GM19324 (cell line): ENCODE measurements around the gene MITF.
"Not testable (repeated sequence)": the region's sequence is repeated elsewhere in the genome, so short reads cannot be mapped to it uniquely, and the experiment has no call there.

Experiments used
- ATAC-seq: cut with Tn5 transposase; IDR thresholded peaks from one replicate; pipeline ENCODE4 v1.9.1; 2021; ENCODE audit warnings: mild to moderate bottlenecking, moderate library complexity; ENCODE audit not compliant: unreplicated experiment, low FRiP score

The MITF gene

DNA sequence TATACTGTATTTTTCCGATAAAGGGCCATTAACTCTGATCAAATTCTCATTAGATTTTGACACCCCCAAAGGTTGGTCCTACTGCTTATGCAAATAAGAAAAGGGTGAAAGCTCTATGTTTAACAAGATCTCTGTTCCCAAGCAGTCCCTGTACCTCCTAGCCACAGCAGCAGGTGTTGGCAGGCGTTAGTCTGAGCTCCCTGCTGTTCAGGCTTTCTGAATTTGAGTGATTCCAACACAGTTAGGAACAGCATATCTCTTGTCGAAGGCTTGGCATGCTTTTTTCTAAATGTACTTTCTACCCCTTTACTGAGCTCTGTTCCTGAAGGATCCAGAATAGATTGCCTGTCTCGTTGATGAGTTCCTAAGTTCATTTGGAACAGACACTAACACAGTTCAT is 42.3 kb downstream of the MITF start:
- no peak for ATAC-seq

DNA sequence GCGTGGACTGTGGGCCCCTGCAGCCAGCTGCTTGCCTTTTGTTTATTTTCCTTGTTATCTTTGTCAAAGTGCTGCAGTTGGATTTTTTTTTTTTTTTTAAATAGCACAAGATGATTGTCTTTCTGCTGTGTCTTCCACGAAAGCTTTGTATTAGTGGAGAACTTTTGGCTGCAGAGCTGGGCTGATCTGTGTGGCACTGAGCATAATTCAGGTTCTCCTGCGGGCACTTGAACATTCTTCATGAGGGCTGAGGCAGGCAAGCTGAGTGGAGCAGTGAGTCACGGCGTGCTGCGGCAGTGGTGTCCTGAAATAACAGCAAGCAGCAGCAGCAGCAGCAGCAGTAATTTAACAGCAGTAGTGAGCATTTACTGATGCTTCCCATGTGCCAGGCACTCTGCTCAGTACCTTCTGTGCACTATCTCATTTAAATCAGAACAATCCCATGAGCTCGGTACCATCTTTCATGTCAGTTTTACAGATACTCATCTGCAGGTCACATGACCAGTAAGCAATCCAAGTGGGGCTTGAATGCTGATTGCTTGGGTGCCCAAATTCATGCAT is 45.8 kb downstream of the MITF start:
- no peak for ATAC-seq

DNA sequence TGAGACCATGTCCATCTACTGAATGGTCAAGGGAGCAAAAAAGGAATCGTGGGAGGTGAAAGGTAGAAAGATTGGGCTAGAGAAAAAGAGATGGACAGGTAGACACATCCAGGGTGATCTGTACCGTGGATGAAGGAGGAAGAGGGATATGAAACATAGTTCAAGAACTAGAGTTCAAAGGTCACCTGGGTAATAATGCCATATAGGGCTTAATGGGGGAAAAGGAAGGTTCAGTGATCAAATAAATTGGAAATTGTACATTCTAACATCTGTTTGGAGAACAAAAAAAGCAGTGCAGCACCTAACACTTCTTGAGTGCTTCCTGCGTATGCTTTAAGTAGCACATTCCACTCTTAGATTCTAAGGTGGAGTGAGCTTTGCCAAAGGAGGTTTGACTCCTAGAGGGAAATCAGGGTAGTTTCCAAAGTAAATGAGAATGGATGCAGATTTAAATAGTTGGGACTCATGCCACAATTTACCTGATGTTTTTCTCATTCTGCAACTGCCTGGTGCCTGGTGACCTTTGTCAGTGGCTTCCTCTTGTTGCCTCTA is 46.6 kb downstream of the MITF start:
- no peak for ATAC-seq

DNA sequence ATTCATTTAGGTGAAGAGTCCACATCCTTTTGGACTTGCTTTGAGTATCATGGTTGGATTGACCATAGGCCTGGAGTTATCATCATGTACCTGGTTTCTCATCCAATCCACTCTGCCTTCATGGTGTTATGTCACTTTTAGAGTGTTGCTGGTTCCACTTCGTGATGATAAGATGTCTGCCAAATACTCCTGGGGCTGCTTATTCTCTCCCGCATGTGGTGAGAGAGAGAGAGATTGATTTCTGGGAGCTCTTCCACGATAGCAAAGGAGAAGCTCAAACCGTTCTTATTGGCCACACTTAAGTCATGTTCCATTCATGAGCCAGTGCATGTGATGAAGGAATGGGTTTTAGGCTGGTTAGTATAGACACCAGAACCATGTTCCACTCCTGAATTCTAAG is 47.6 kb downstream of the MITF start:
- no peak for ATAC-seq

DNA sequence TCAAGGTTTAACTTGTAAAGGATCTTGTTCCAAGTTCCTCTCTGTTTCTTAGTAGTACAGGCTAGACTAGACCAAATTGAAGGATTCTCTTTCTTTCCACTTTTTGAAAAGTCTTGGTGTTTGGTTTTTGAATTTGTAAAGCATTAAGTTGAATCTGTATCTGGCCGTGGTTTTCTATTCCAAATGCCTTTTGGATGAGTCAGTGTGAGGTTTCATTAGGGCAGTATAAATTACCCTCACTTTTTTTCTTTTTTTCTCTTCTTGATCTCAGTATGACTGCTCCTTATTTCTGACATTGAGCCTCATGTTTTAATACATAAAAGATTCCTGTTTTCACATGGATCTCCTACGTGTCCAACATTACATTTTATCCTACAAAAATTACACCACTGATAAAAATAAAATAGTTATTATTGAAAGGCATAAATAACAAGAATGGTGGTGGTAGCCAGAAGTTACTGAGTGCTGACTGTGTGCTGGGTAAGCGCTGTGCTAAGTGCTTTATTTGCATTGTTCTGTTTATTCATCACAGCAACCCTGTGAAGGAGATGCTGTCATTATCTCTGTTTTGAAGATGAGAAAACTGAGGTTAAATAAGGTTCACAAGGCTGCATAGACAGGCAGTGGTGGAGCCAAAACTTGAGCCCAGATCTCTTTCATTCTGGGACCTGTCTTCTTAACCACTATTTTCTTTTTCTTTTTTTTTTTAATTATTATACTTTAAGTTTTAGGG is 48.3 kb downstream of the MITF start:
- ATAC-seq, result no peak

DNA sequence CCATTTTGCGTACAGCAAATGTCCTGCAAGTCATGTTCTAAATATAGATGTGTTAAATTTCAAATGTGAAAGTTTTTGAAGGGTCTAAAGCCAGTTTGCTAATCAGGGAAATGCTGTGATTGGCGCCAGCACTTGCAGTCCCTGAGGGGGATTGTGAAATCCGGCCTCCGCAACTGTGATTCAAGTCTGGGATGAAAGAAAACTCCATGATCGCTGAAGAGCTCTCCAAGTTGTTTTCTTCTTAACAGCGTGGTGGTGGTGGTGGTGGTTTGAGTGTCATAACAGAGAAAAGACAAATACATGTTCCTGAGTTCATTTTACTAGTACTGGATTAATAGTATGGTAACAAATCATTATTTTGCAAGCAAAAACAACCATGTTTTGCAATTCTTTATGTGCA is 51.8 kb downstream of the MITF start:
- no peak for ATAC-seq

DNA sequence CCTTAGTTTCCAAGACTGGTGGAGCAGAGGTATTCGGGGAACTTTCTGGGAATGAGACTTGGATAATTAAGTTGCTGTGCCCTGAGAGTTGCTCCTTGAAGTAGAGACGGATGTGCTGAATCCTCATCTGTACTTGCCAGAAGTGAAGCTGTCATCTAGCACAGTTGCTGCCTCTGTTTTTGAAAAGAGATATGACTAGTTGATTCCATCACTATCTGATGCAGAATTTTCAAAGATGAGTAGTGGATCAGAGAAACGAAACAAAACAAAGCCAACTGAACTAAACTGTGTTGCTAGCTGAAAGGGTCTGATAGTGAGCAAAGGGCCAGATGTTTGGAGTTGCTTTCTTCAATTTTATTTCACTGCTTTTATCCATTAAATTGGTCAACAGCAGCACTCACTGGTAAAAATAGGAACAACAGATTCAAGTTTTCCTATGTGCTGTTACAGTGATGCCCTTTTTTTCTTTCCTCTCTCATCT is 52.7 kb downstream of the MITF start:
- ATAC-seq, result no peak

DNA sequence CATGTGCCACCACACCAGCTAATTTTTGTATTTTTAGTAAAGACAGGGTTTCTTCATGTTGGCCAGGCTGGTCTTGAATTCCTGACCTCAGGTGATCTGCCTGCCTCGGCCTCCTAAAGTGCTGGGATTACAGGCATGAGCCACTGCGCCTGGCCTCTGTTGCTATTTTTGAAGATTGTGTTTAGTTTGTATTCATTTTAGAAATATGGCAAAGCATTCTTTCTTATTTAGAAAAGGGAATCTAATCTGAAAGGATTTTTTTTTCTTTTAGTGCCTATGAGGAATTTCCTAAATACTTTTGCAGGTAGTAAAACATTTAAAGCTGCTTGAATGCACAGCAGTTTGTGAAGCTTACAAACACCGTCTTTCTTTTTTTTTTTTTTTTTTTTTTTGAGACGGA is 56.9 kb downstream of the MITF start:
- ATAC-seq, result not testable (repeated sequence)

DNA sequence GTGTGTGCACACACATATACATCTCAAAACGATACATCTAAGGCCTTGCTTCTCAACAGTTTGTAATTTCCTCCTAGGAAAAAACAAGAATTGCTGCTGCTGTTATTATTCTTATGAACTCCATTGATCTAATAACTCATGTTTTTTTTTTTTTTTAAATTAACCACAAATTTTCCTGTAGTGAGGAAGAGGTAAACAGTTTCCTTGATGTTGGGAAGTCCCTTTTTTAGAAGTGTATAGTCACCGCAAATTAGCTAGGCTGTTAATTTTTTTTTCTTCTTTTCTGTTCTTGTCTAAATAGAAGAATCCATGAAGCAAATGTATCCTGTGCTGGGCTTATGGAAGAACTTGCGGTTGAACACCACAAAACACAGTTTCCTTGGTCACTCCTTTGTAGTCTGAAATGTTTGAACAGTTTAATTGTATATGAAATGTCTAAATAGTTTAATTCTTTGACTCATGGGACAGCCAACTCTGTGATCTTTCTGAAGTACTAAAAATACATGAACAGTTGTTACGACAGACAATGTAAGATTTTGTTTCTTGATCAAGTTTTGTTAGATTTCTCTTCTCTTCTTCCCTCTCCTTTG is 64.5 kb downstream of the MITF start:
- no peak for ATAC-seq

DNA sequence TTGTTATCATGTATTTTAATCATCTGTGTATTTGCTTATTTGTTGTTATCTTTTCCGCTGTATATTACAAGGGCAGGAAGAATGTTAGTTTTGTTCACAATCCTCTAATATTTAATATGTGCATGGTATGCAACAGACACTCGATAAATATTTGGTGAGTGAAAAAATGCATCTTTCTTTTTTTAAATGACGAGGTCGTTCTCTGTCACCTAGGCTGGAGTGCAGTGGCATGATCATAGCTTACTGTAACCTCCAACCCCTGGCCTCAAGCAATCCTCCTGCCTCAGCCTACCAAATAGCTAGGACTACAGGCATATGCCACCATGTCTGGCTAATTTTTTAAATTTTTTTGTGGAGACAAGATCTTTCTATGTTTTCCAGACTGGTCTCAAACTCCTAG is 66.2 kb downstream of the MITF start:
- no peak for ATAC-seq

DNA sequence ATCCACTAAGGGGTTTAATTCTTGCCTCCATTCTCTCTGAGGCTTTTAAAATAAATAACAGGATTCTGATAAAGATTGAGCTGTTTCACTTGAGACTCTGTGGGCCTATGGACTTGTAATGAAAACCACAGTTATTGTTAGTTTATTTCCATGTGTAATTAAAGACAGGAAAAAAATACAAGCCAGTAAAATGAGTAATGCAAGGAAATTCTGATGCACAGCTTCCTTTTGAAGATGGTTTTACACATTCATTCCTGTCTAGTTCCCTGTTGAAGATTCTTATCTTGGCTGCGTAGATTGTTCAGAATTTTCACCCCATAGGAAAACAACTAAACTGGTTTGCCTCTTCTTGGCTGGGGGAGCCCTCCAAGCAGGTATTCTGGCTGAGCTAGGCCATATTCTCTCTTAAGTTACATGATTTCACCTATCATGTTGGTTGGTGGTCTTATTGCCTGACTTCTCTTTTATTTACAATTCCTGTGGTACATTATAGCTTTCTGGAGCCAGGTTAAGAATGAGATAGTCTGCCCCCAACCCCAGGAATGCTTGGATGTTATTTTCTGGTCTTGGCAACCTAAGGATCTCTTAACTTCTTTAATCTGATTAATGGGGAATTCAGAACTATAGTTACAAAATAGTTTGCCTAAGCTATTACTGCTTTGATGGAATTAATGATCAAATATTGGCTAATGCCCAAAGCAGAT is 67.6 kb downstream of the MITF start:
- ATAC-seq, result no peak

DNA sequence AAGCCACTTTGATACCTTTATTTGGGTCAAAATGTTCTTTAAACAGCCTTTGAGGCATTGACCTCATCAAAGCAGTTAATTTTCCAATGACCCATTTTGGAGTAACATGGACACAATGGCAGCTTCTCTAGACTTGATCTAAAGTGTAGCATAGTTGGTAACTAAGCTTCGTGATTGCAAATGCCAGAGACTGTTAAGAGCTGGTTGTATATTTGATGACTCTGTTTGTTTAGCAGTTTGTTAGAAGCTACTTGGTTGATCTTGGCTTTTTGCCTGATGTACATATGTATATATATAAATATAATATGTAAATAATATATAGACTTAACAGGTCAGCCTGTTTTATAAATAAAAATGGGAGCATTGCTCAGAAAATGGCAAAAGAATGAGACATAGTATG is 68.4 kb downstream of the MITF start:
- no peak for ATAC-seq

DNA sequence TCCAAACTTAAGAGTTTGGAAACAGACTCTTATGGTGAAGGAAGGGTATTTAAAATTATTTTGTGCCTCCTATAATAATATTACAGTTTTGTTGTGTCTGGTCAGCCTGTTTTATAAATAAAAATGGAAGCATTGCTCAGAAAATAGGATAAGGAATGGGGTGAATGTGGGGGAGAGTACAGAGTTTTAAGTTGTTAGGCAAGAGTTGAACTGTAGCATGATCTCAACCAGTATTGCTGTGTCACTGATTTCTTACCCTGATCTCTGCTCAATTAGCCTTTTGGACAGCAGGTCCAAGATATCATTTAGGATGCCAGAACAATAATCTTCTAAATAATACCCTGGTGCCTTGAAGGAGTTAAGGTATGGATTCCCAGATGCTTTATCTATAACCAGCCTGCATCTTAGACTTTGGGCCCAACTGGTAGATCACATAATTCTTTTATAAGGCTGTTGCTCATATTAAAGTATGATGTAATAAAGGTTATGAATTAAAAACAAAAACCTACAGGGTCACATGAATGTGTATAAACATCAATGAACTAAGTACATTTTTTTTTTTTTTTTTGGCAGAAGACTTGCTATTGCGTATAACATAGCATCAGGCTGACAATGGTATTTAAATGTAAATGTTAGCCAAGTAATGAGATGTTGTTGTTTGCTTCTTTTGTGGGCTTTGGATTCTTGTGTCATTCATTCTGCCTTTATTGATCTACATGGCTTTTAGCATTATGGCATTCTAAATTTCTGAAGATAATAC is 70.0 kb downstream of the MITF start:
- no peak for ATAC-seq

DNA sequence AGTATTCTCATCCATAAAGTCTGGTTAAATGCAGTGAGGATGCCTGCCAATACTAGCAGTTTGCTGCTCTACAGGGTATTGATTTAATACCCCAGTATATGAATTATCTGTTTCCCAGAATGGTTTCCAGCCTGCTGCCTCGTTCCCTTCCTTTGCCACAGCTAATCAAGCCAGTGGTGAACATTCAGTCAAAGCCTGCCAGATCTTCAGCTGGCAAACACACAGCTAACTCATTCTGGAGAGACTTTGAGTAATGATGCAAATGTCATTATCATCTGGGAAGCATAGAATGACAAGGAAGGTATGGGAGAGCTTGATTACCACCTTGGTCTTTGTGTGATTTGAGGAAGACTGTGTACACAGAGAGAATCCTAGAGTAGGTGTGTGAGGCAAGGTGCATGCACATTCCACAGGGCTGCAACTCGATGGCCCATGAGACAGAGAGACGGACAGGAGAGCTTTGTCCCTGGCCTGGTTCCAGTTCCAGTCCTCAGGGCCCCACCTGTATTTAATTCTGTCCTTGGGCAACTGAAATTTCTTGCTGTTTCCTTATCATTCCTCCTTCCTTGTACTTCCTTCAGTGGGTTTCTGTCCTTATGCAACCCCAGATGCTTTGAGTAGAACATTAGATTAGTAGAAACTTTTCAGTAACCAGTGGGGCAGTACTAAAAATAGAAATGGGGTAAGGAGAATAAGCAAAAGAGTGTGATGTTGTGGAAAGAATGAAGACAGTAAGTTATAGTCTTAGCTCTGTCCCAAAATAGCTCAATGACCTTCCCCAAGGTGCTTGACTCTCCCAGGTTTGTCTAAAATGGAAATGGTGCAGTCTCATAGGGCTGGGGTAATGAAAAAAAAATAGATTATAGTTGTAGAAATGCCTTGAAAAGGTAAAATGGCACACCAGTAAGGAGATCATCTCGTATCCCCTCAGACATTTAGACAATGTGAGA is 72.5 kb downstream of the MITF start:
- ATAC-seq, result no peak

DNA sequence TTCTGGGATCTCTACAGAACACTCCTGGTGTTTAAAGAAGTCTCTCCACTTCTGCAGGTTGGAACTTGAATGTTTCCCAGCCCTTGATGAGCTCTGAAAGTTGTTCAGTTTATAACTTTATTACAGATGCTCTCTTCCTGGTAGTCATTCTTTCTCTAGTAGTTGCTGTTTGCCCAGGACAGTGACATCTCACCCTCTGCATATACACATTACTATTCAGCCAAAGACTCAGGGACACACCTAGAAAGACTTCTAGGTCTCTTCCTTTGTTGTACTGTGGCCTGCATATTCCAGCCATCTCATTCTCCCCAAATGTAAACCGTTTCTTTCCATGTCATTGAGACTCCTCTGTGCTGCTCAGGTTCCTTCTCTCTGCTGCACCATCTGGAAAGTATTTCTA is 76.7 kb downstream of the MITF start:
- no peak for ATAC-seq

DNA sequence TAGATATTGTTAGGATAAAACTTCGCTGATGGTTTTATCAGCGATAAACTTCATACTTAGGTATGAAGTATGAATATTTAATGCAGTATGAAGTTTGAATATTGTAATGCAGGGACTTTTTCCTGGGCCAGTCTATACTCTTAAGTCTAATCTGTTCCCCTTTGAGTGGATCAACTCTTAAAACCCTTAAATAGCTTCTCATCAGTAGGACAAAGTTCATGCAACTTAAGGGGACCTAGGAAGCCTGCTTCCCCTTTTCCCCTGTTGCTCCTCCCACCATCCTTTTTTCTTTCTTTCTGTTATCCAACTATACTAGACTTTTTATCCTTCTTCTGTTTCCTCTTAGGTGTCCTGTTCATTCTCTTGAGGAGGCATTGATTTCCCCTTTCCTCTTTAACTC is 78.7 kb downstream of the MITF start:
- no peak for ATAC-seq

DNA sequence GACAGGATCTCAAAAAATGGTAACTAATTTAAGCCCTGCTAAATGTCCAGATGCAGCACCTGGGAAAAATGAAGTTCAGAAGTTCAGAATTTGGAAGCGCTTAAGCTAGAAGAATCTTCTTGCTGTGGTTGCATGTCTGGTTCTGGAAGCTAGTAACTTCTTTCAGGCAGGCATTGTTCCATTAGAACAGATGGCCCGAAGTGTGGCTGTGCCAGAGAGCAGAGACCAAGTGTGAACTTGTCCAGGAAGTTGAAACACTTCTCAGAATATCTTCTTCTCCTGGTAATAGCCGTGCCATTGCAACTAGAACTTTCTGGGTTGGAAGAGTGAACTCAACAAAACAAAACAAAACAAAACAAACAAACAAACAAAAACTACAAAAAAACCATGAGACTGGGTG is 80.0 kb downstream of the MITF start:
- ATAC-seq, result no peak

DNA sequence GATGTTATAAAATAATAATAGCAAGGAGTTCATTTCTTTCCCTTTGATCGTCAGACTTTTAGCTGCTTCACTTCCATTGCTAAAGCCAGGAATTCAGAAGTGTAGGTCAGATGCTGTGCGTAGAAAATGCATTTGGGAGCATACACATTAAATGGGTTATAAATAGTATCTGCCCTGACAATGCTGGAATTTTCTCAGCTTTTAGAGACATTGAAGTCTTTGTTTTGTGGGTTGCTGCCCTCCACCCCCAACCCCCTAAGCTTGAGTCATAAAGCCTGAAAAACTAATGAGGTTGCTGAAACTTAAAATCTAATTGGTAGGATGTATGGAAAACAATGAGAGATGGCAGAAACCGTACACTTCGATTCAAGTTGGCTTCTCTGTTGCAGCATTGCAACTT is 81.9 kb downstream of the MITF start:
- ATAC-seq, result no peak

DNA sequence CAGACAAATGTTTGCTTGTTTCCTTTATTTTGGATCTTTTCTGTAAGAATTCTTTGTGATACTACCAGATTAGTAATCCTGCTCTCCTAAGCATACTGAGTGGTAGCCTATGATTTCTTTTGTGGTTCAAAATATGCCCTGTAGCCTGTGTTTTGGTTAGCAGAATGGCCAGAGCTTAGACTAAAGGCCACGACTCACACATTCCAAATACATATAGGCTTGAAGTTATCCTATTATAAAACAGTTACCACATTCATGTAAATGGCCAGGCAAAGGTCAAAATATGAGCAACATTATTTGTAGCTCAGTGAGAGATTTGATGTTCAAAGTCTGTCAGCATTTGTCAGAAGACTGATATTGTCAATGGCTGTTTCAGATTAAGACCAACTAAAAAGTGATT is 84.5 kb downstream of the MITF start:
- ATAC-seq, result no peak
